HG02884 (cell line): ENCODE results near the gene RBFOX1.

Source experiments
- ATAC-seq: cut with Tn5 transposase; IDR thresholded peaks from one replicate; pipeline ENCODE4 v1.9.1; 2021; ENCODE audit warnings: mild to moderate bottlenecking, moderate library complexity; ENCODE audit not compliant: unreplicated experiment

Gene RBFOX1

DNA sequence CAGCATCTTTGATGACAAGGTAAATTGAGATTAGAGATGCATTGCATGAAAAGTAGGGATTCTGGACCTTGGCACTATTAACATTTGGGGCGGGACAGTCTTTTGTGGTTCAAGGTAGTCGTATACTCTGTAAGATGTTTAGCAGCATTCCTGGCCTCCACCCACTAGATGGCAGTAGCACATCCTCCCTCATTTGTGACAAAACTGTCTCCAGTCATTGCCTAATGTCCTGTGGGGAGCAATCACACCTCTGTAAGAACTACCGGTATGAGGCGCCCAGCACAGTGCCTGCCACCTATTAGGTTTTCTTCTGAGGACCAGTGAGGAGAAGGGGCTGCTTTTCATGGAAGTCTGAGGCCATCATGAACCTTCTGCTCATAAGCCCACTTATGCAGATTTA lies 180.8 kb downstream of the RBFOX1 start:
- no peak for ATAC-seq

- ATAC-seq = no peak
Observed at GRCh38 chr16:7515543-7515942, 182.9 kb downstream of the RBFOX1 start.

- no peak for ATAC-seq
Observed at GRCh38 chr16:7517496-7517895, 184.9 kb downstream of the RBFOX1 start.

GRCh38 chr16:7518158-7518557 lies 185.5 kb downstream of the RBFOX1 start:
- ATAC-seq = no peak

GRCh38 chr16:7521834-7522233 lies 189.2 kb downstream of the RBFOX1 start:
- ATAC-seq = no peak

DNA sequence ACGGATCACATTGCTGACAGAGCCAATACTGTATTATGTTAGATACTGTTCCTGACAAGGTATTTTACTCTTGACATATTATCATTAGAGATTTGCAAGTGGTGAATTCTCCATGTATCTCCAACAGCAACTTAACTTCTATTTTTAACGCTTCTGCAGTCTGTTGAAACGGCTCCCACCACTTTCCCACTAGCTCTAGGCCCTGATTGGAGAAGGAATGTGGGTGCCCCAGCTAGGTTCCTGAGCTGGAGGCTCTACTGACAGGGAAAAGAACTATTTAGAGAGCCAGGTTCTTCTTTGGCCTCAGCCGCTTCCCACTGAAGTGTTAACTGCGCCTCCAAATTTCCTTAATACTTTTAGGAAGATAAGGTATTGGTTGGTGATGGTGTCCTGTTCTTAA lies 191.8 kb downstream of the RBFOX1 start:
- no peak for ATAC-seq

GRCh38 chr16:7526736-7527135 lies 194.1 kb downstream of the RBFOX1 start:
- no peak for ATAC-seq

DNA sequence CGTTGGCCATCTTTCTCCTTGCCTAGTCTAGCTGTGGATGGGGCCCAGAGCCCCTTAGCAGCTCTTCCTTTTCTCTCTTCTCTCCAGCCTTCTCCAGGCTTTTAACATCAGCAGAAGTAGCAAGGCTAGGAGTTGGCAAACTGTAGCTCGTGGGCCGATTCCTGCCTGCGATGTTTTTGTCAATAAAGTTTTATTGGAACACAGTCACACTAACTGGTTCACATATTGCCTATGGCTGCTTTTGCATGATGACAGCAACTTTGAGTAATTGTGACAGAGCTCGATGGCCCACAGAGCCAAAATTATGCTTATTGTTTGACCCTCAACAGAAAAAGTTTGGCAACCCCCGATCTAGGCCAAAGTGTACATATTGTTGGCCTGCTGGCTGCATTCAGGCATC lies 199.9 kb downstream of the RBFOX1 start:
- ATAC-seq = no peak

DNA sequence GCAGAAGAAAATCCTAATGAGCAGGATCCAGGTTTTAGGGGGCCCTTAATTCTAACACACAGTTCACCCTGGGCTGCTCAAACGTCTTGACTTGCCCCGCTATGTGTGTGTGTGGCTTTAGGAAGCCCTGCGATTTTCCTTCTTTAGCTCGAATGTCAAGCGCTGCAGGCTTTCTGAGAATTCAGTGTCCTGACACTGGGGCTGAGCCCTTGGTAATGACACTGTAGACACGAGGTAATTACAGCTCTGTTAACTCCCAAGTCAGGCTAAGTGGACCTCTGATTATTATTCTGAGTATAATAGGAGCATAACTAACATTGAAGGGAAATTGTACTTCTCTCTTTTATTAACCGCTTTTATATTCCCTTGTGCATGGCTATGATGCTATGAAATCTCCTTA lies 202.1 kb downstream of the RBFOX1 start:
- no peak for ATAC-seq

GRCh38 chr16:7541026-7541425 lies 208.4 kb downstream of the RBFOX1 start:
- ATAC-seq = no peak

DNA sequence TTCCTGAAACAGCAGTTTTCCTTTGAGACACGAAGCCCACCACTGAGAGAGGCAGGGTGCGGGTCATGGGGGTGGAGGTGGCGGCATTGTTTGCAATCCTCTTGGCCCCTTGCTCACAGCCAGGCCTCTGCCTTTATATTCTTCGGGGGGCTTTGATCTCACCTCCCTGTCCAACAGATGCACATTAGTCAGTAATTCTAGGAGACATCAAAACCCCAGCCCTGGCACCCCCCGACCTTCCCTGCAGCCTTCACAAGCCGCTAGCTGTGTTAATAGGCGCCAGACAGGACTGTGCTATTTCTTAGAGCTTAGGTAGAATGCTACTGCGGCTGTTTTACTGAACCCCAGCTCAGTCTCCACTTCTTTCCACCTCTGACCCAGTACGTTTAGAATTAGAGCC lies 212.6 kb downstream of the RBFOX1 start:
- no peak for ATAC-seq

DNA sequence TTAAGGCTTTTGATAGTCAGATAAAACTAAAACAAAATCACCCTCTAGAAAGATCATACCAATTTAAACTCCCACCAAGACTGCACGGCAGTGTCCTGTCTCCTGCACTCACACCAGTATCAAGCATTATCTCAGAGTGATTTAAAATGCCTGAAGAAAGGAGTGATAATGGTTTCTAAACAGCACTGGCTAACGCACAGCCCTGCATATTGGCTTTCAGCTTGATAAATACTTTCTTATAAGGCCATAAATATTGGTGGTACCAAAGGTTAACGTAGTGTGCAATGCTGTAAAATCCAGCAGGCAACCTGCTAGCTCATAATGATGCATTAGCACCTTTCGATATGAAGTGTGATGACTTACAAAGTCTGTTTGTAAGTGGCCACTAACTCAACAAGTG lies 214.3 kb downstream of the RBFOX1 start:
- no peak for ATAC-seq

GRCh38 chr16:7547736-7548135 lies 215.1 kb downstream of the RBFOX1 start:
- ATAC-seq = no peak

- no peak for ATAC-seq
Observed at GRCh38 chr16:7548796-7549318, 216.2 kb downstream of the RBFOX1 start.

- no peak for ATAC-seq
Observed at GRCh38 chr16:7550096-7550495, 217.5 kb downstream of the RBFOX1 start.

GRCh38 chr16:7555459-7555858 lies 222.8 kb downstream of the RBFOX1 start:
- no peak for ATAC-seq

GRCh38 chr16:7561908-7562405 lies 229.3 kb downstream of the RBFOX1 start:
- ATAC-seq = no peak

DNA sequence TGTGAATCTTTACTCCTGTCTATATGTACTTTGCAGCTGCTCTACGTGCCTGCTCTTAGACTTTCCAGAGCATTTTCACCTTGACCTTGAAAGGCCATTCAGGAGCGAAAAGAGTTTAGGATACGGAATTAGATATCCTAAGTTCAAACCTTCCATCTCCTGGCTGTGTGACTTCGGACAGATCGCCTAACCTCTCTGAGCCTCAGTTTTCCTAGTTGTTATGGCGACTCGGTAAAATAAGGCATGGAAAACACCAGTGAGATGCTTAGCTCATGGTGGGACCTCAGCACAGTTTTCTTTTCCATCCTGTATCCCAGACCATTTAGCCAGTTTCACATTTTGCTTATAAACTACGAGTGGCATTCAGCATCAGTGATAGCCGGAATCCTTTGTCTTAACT lies 233.7 kb downstream of the RBFOX1 start:
- ATAC-seq = no peak

DNA sequence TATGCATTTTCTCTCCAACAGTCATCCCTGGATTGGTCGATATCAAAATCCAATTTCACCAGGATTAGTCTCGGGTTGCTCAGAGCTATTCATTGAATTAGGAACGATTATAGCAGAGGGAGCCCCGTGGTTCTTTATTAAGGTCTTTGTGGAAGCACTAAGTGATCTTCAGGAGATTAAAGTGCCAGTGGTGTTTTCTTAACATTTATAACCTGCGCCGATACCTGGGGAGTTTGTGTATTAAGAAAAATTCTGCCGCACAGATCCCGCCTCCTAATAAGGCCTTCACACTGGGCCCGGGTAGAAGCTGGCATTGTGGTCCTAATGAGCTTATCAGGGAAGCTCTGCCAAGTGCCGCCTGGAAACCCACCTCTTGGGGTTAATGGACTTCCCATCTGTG lies 238.7 kb downstream of the RBFOX1 start:
- ATAC-seq = no peak

- no peak for ATAC-seq
Observed at GRCh38 chr16:7577588-7577987, 244.9 kb downstream of the RBFOX1 start.

DNA sequence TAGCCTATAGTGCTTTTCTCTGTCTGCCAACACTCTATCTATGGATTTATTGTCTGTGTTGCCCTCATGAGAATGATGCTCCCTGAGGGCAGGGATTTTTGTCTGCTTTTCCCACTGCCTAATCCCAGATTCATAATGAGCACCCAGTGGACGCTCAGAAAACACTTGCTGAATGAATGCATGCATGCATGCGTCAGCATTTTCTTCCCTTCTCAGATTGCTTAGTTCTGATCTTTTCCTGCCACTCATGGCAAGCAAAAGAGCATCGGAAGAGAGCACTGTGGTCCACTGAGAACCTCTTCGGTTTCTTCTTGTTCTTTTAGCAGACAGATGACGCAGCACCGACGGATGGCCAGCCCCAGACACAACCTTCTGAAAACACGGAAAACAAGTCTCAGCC lies 246.8 kb downstream of the RBFOX1 start:
- no peak for ATAC-seq

DNA sequence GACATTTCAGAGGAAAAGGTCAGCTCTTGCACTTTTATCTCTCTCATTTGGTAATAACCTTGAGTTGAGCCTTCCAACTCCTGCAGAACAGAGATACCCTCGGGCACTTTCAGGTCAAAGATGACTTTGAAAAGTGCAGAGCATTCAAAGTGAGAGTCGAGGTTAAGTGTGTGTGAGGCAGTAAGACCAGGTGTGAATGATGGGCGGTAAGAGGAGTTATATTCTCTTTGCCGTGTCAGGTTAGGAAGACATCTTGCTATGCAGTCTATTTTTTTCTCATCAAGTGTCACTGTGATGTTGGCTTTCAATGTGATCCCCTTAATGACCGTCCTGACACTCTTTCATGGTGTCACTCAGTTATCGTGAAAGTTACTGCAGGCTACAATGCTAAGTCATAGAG lies 248.5 kb downstream of the RBFOX1 start:
- ATAC-seq = no peak

DNA sequence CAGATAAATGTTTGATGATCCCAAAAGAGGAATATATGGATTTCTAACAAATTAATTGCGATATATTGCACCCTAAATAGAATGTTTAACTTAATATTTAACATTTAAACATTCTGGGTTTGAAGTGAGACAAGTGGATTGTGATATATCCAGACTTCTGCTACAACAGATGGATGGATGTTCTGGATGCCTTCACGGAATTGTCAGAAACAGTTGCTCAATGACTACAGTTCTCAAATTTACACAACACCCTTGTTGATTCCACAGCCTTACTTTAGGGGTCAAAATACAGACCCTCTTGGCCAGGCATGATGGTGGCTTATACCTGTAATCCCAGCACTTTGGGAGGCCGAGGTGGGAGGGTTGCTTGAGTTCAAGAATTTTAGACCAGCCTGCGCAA lies 250.8 kb downstream of the RBFOX1 start:
- ATAC-seq = no peak

DNA sequence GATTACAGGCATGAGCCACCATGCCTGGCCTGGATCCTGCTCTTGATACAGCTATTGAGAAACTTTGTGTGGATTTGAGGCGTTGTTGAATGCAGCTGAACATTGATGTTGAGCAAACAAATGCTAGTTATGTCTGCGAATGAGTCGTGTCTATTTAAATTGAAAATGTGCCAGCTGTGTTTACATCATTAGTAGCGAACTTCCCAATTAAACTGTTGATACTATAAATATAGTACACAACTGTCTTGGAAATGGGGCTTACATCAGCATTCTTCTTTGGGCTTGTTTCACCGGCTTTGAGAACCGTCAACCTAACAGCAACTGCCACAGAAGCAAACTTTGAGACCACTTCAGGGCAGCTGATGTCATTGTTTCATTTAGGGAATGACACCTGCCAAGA lies 251.9 kb downstream of the RBFOX1 start:
- no peak for ATAC-seq
